GM21576 (cell line): ENCODE data around the gene MINK1.
"Not testable (repeated sequence)": the region's sequence is repeated elsewhere in the genome, so short reads cannot be mapped to it uniquely, and the experiment has no call there.

ENCODE experiments used
- ATAC-seq: cut with Tn5 transposase; IDR thresholded peaks from one replicate; pipeline ENCODE4 v1.9.1; 2021; ENCODE audit warnings: mild to moderate bottlenecking, moderate library complexity; ENCODE audit not compliant: unreplicated experiment

MINK1 gene

DNA sequence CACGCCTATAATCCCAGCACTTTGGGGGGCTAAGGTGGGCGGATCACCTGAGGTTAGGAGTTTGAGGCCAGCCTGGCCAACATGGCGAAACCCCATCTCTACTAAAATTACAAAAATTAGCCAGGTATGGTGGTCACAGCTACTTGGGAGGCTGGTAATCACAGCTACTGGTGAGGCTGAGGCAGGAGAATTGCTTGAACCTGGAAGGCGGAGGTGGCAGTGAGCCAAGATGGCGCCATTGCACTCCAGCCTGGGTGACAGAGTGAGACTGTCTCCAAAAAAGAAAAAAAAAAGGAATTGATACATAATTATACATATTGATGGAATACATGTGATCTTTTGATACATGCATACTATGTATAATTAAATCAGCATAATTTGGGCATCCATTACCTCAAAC is 34.4 kb downstream of the MINK1 start:
- ATAC-seq = not testable (repeated sequence)

DNA sequence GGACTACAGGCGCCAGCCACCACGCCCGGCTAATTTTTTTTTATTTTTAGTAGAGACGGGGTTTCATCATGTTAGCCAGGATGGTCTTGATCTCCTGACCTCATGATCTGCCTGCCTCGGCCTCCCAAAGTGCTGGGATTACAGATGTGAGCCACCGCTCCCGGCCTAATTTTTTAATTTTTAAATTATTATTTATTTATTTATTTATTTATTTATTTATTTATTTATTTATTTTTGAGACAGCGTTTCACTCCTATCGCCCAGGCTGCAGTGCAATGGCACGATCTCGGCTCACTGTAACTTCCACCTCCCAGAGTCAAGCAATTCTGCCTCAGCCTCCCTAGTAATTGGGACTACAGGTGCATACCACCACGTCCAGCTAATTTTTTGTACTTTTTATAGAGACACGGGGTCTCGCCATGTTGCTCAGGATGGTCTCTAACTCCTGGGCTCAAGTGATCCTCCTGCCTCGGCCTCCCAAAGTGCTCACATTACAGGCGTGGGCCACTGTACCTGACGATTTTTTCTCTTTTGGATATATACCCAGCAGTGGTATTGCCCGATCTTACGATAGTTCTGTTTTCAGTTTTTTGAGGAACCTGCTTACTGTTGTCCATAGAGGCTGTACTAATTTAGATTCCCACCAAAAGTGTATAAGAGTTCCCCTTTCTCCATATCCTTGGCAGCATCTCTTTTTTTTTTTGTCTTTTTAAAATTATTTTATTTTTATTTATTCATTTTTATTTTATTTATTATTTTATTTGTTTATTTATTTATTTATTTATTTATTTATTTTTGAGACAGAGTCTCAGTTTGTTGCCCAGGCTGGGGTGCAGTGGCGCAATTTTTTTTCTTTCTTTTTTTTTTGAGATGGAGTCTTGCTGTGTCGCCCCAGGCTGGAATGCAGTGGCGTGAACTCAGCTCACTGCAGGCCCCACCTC is 36.2 kb downstream of the MINK1 start:
- ATAC-seq = not testable (repeated sequence)

DNA sequence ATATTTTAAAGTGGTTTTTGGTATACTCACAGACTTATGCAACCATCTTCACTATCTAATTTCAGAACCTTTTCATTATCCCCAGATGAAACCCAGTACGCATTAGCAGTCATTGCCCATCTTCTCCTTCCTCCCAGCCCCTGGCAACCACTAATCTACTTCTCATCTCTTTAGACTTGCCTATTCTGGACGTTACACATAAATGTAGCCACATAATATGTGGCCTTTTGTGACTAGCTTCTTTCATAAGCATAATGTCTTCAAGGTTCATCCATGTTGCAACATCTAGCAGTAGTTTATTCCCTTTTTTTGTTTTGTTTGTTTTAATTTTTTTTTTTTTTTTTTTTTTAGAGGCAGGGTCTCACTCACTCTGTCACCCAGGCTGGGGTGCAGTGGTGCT is 37.7 kb downstream of the MINK1 start:
- no peak for ATAC-seq

DNA sequence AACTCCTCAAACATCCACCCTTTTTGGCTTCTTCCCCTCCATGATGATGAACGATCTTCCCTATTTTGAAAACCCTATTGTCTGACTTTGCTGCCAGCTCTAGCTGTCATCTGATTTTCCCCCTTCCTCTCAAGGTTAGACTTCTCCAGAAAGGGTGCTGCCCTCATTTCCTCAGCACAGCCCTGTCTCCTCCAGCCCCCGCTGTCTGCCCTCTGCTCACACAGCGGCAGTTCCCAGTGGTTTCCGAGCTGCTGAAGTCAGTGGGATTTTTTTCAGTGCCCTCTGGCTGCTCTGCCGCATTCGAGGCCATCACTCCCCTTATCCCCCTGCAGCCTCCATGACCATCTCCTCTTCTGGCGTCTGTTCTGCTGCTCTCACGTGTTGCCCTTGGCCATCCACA is 39.6 kb downstream of the MINK1 start:
- ATAC-seq = no peak

GRCh38 chr17:4877089-4877488 is 43.9 kb downstream of the MINK1 start:
- no peak for ATAC-seq

DNA sequence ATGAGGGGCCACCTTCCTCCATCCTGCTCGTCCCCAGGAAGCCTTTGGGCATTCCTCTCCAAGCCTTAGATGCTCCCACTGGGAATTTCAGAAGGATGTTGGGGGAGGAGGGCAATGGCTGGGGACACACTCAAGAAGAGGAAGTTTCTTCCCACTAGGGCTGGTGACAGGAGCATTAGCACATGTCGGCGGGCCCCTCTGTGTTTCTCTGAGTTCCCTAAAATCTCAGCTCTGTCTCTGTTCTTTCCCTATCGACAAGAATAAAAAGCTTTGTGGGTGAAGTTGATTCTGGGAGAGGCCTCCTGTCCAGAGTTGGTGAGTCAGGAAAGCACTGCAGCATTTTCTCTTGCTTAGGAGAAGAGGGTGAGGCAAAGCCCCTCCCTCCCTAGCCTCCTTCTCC is 46.5 kb downstream of the MINK1 start:
- ATAC-seq = no peak

DNA sequence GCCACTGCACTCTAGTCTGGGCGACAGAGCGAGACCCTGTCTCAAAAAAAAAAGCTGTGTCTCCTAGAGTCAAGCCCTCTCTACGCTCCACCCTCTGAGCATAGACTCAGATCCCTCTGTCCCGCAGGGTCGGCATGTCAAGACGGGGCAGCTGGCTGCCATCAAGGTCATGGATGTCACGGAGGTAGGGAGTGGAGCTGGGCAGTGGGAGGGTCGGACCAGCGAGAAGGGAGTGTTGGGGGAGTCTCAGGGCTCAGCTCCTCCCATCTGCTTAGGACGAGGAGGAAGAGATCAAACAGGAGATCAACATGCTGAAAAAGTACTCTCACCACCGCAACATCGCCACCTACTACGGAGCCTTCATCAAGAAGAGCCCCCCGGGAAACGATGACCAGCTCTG is 47.7 kb downstream of the MINK1 start:
- no peak for ATAC-seq

DNA sequence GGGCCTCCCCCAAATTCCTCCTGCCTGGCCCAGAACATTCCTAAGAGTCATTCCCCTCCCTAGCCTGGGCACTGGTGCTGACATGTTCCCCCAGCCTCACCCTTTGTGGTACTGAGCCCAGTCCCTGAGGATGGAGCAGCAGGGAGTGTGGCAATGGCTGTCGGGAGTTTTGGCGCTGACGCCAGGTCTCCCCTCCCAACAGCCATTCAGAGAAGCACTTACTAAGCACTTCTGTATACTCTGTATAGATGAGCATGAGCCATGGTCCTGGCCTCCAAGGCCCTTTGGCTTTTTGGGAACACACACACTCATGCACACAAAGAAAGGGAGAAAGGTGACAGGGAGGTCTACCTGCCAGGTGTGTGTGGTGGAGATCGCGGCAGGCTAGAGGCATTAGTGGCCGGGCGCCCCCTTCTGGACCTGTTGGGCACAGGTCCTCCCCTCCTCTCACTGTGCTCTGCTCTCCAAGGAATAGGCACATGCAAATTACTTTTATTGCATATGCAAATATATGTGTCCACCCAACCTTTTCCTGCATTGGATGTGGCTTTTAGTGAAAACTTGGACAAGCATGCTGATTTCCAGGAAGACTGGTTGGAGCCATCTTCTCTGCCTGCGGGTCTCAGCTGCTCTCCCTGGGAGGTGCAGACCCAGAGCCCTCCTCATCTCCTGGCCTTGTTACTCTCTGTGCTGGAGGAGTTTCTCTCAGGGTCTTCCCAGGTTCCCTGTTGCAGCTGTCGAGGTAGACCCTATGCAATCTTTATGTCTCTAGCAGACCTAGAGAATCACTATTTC is 48.8 kb downstream of the MINK1 start:
- ATAC-seq = no peak

DNA sequence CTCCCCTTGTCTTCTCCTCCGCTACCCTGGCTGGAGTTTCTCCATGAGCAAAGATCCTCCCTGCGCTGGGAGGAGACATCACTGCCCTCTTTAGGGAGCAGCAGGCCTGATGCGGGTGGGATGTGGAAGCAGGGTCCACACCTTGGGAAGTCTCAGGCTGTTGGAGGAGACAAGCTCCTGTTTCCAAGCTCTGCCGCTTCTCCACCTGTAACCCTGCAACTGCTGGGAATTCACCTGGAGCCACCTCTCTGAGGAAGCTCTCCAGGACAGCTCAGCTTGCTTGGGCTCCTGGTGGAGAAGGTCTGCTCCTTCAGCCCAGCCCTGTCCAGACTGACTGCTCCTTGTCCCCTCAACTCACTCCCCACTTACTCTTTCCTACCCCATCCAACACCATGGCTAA is 51.3 kb downstream of the MINK1 start:
- ATAC-seq = no peak

DNA sequence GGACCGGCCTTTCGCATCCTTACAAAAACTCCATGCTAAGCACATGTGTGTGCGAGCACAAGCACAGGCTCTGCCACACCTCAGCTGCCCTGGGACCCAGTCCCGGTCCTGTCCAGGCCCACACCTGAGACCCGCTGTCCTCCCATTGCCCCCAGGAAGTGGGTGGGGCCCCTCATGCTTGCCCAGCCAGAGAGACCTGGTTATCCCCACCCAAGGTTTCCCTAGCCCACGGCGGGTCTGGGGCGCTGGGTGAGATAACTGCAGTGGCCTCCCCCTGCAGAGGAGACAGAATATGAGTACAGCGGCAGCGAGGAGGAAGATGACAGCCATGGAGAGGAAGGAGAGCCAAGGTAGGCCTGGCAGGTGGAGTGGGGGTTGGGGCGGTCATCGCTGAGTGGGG is 53.7 kb downstream of the MINK1 start:
- no peak for ATAC-seq

DNA sequence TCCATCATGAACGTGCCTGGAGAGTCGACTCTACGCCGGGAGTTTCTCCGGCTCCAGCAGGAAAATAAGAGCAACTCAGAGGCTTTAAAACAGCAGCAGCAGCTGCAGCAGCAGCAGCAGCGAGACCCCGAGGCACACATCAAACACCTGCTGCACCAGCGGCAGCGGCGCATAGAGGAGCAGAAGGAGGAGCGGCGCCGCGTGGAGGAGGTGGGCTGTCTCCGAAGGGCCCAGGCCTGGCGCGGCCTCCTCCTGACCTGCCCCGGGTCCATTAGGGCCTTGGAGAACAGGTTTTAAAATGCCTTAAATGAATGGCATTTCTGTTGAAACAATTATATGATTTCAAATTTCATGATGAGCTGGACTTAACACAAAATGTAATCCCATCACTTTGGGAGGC is 54.4 kb downstream of the MINK1 start:
- no peak for ATAC-seq

- ATAC-seq = no peak
These were observed 58.6 kb downstream of the MINK1 start for GRCh38 chr17:4891411-4892410.

GRCh38 chr17:4892499-4893221 is 59.5 kb downstream of the MINK1 start:
- no peak for ATAC-seq

- no peak for ATAC-seq
These were observed 60.1 kb downstream of the MINK1 start for GRCh38 chr17:4893272-4893671.

GRCh38 chr17:4893721-4894560 is 60.8 kb downstream of the MINK1 start:
- ATAC-seq = no peak

GRCh38 chr17:4895121-4895520 is 62.0 kb downstream of the MINK1 start:
- no peak for ATAC-seq

GRCh38 chr17:4895657-4896331 is 62.7 kb downstream of the MINK1 start:
- no peak for ATAC-seq

DNA sequence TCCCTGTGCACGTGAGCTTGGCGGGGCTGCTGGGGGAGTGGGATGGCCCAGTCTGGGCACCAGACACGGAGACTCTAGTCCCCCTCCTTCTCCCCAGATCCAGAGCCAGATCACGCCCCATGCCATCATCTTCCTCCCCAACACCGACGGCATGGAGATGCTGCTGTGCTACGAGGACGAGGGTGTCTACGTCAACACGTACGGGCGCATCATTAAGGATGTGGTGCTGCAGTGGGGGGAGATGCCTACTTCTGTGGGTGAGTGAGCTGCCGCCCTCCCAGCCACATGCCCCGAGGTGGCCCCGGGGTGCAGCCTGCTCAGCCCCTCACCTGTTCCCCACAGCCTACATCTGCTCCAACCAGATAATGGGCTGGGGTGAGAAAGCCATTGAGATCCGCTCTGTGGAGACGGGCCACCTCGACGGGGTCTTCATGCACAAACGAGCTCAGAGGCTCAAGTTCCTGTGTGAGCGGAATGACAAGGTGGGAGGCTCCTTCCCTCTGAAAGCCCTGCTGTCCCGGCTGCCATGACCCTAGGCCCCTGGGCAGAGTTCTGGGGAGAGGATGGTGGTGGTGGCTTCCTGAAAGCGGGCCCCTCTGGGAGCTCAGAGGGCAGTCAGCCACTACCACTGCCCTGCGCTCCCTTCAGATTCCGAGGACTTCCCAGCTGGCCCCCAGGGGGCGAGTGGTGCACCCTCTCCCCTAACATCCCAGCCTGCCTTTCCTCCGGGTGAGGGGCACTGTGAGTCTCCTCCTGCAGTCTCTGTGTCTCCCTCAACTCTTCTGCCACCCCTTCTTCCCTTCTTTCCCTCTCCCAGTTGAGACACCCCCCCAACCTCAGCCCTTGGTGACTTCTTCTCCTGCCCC is 63.4 kb downstream of the MINK1 start:
- no peak for ATAC-seq
